Measurements from ENCODE around the gene PAPLN. TPM values are rescaled to one million over a fixed set of nuclear protein-coding genes. Genes with fewer than 3 reads are reported as not detected.

The PAPLN gene
- total and polyA plus RNA-seq, 4 donors: 0.68 to 2.8 (median 1.3) TPM

- WGBS: 96% methylated on average over 6 of the region's 6 CpGs
- no peaks in the 10 kb centered on the region for H3K9me3 ChIP-seq (ENCODE audit: control insufficient read depth in 4 of 4, low read length in 3 of 4)
- no peak overlapping the region for H3K9ac ChIP-seq (ENCODE audit: low read depth in 1 of 2, low read length in 2 of 2)
- no peak for DNase-seq (ENCODE audit: low spot score)
- H3K4me3 ChIP-seq (ENCODE audit: low read depth in 1 of 3, low read length in 3 of 3): no peak overlapping the region
- no peaks in the 10 kb centered on the region for H3K27me3 ChIP-seq (ENCODE audit: control insufficient read depth in 4 of 4, insufficient read depth in 4 of 4, low read length in 3 of 4)
- H3K4me1 ChIP-seq (ENCODE audit: control insufficient read depth in 4 of 4, insufficient read depth in 4 of 4, low read length in 3 of 4): no peaks in the 10 kb centered on the region
- no peak for TF ChIP-seq ATF3 (IDR thresholded peaks at IDR 0.05)
- TF ChIP-seq JUND (IDR thresholded peaks at IDR 0.05): no peak
- no peak for TF ChIP-seq HNF4A (conservative IDR thresholded peaks at IDR 0.05)
- no peak for TF ChIP-seq EGR1 (IDR thresholded peaks at IDR 0.05; ENCODE audit: low read depth in 2 of 2)
- no peak for TF ChIP-seq HNF4G (IDR thresholded peaks at IDR 0.05)
- no peak for TF ChIP-seq RAD21 (IDR thresholded peaks at IDR 0.05)
- H3K36me3 ChIP-seq (ENCODE audit: control insufficient read depth in 4 of 4, insufficient read depth in 3 of 4, low read depth in 1 of 4, low read length in 3 of 4): peaks cover 0 to 4% (median 3%) of the 10 kb centered on the region in 4 donors
- no peak overlapping the region for H3K27ac ChIP-seq (ENCODE audit: low read depth in 1 of 2, low read length in 2 of 2)
Measured at GRCh38 chr14:73230051-73230450, 7.3 kb upstream of the PAPLN start.

GRCh38 chr14:73231981-73232851, 5.1 kb upstream of the PAPLN start:
- H3K4me3 ChIP-seq (ENCODE audit: low read depth in 1 of 3, low read length in 3 of 3): no peak overlapping the region
- DNase-seq (ENCODE audit: low spot score): no peak
- H3K4me1 ChIP-seq (ENCODE audit: control insufficient read depth in 4 of 4, insufficient read depth in 4 of 4, low read length in 3 of 4): peaks cover under 1% of the 10 kb centered on the region in 4 donors
- H3K27ac ChIP-seq (ENCODE audit: low read depth in 1 of 2, low read length in 2 of 2): no peak overlapping the region
- TF ChIP-seq NR2F2 (IDR thresholded peaks at IDR 0.05): peak; percentile 21
- no peak for TF ChIP-seq ATF3 (IDR thresholded peaks at IDR 0.05)
- TF ChIP-seq HNF4G (IDR thresholded peaks at IDR 0.05): no peak
- no peak for TF ChIP-seq HNF4A (conservative IDR thresholded peaks at IDR 0.05)
- TF ChIP-seq EGR1 (IDR thresholded peaks at IDR 0.05; ENCODE audit: low read depth in 2 of 2): no peak
- TF ChIP-seq RAD21 (IDR thresholded peaks at IDR 0.05): no peak
- TF ChIP-seq GABPA (IDR thresholded peaks at IDR 0.05 in 1 of 2, conservative IDR thresholded peaks at IDR 0.05 in 1 of 2): no peak
- TF ChIP-seq JUND (IDR thresholded peaks at IDR 0.05): no peak
- TF ChIP-seq YY1 (IDR thresholded peaks at IDR 0.05): no peak
- H3K9me3 ChIP-seq (ENCODE audit: control insufficient read depth in 4 of 4, low read length in 3 of 4): no peaks in the 10 kb centered on the region
- WGBS: 65% methylated on average over 19 of the region's 19 CpGs
- no peaks in the 10 kb centered on the region for H3K27me3 ChIP-seq (ENCODE audit: control insufficient read depth in 4 of 4, insufficient read depth in 4 of 4, low read length in 3 of 4)
- peaks cover 0 to 4% (median under 1%) of the 10 kb centered on the region in 4 donors for H3K36me3 ChIP-seq (ENCODE audit: control insufficient read depth in 4 of 4, insufficient read depth in 3 of 4, low read depth in 1 of 4, low read length in 3 of 4)
- H3K9ac ChIP-seq (ENCODE audit: low read depth in 1 of 2, low read length in 2 of 2): no peak overlapping the region

GRCh38 chr14:73232984-73233383, 4.3 kb upstream of the PAPLN start:
- 83% methylated on average over 8 of the region's 8 CpGs for WGBS
- no peak for DNase-seq (ENCODE audit: low spot score)
- H3K27me3 ChIP-seq (ENCODE audit: control insufficient read depth in 4 of 4, insufficient read depth in 4 of 4, low read length in 3 of 4): no peaks in the 10 kb centered on the region
- H3K27ac ChIP-seq (ENCODE audit: low read depth in 1 of 2, low read length in 2 of 2): no peak overlapping the region
- peaks cover 0 to 4% (median under 1%) of the 10 kb centered on the region in 4 donors for H3K36me3 ChIP-seq (ENCODE audit: control insufficient read depth in 4 of 4, insufficient read depth in 3 of 4, low read depth in 1 of 4, low read length in 3 of 4)
- H3K9me3 ChIP-seq (ENCODE audit: control insufficient read depth in 4 of 4, low read length in 3 of 4): no peaks in the 10 kb centered on the region
- peaks cover 2 to 8% (median 7%) of the 10 kb centered on the region in 4 donors for H3K4me1 ChIP-seq (ENCODE audit: control insufficient read depth in 4 of 4, insufficient read depth in 4 of 4, low read length in 3 of 4)
- TF ChIP-seq YY1 (IDR thresholded peaks at IDR 0.05) (no peak), SP1 (IDR thresholded peaks at IDR 0.05) (no peak), TAF1 (conservative IDR thresholded peaks at IDR 0.05) (no peak), ATF3 (IDR thresholded peaks at IDR 0.05) (no peak), JUND (IDR thresholded peaks at IDR 0.05) (no peak), EGR1 (IDR thresholded peaks at IDR 0.05; ENCODE audit: low read depth in 2 of 2) (no peak), FOXA1 (IDR thresholded peaks at IDR 0.05) (no peak), FOXA2 (IDR thresholded peaks at IDR 0.05) (no peak), HNF4A (conservative IDR thresholded peaks at IDR 0.05) (no peak), GABPA (IDR thresholded peaks at IDR 0.05 in 1 of 2, conservative IDR thresholded peaks at IDR 0.05 in 1 of 2) (no peak), MAX (IDR thresholded peaks at IDR 0.05) (no peak), RXRA (IDR thresholded peaks at IDR 0.05) (no peak)
- H3K9ac ChIP-seq (ENCODE audit: low read depth in 1 of 2, low read length in 2 of 2): no peak overlapping the region
- H3K4me3 ChIP-seq (ENCODE audit: low read depth in 1 of 3, low read length in 3 of 3): no peak overlapping the region

Data from liver (tissue), 9 donors.